ENCODE data around the gene GPLD1.

DNA sequence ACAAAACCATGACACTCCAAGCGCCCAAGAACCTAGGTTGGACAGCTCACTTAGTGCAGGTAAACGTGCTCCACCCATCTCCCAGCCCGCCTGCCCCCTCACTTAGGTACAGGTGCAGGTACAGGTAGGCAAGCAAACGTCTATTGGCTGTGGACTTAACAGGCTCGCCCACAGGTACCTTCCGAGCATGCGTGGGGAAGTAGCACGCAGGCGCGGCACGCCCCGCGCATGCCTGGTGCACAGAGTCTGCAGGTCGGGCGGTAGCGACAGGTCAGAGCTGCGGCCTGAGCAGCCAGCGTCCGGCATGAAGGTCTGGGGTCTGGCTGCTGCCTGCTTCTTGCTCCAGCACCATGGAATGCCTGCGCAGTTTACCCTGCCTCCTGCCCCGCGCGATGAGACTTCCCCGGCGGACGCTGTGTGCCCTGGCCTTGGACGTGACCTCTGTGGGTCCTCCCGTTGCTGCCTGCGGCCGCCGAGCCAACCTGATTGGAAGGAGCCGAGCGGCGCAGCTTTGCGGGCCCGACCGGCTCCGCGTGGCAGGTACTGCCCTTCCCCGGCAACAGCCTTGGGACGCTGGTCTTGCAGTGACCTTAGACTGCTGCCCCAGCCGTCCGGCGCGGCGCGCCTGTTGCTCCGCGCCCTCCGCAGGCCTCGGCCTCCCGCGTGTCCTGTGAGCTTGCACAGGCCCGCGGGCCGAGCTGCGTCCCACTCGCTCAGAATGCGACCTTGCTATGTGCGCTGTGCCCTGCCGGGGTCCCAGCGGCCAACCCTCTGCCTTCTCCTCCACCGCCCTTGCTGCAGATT lies 86.5 kb downstream of the GPLD1 start, which contains the start of gene MRS2:
- TF ChIP-seq POLR2AphosphoS5 (IDR thresholded peaks at IDR 0.05; ENCODE audit: low read depth), result peak; percentile 96
- TF ChIP-seq, protein P1, sequence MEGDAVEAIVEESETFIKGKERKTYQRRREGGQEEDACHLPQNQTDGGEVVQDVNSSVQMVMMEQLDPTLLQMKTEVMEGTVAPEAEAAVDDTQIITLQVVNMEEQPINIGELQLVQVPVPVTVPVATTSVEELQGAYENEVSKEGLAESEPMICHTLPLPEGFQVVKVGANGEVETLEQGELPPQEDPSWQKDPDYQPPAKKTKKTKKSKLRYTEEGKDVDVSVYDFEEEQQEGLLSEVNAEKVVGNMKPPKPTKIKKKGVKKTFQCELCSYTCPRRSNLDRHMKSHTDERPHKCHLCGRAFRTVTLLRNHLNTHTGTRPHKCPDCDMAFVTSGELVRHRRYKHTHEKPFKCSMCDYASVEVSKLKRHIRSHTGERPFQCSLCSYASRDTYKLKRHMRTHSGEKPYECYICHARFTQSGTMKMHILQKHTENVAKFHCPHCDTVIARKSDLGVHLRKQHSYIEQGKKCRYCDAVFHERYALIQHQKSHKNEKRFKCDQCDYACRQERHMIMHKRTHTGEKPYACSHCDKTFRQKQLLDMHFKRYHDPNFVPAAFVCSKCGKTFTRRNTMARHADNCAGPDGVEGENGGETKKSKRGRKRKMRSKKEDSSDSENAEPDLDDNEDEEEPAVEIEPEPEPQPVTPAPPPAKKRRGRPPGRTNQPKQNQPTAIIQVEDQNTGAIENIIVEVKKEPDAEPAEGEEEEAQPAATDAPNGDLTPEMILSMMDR (conservative IDR thresholded peaks at IDR 0.05; ENCODE audit: low read depth in 2 of 2), result no peak
- TF ChIP-seq EZH2 (IDR thresholded peaks at IDR 0.05; ENCODE audit: low read depth, unreplicated experiment), result no peak
- no peak for TF ChIP-seq CREB1 (CRISPR knock-in tag; IDR thresholded peaks at IDR 0.05; ENCODE audit: low read depth)
- TF ChIP-seq EZH2phosphoT487 (IDR thresholded peaks at IDR 0.05; ENCODE audit: unreplicated experiment), result no peak
- no peak for TF ChIP-seq STAT1 (IDR thresholded peaks at IDR 0.05; ENCODE audit: unreplicated experiment)
- TF ChIP-seq, protein P2, sequence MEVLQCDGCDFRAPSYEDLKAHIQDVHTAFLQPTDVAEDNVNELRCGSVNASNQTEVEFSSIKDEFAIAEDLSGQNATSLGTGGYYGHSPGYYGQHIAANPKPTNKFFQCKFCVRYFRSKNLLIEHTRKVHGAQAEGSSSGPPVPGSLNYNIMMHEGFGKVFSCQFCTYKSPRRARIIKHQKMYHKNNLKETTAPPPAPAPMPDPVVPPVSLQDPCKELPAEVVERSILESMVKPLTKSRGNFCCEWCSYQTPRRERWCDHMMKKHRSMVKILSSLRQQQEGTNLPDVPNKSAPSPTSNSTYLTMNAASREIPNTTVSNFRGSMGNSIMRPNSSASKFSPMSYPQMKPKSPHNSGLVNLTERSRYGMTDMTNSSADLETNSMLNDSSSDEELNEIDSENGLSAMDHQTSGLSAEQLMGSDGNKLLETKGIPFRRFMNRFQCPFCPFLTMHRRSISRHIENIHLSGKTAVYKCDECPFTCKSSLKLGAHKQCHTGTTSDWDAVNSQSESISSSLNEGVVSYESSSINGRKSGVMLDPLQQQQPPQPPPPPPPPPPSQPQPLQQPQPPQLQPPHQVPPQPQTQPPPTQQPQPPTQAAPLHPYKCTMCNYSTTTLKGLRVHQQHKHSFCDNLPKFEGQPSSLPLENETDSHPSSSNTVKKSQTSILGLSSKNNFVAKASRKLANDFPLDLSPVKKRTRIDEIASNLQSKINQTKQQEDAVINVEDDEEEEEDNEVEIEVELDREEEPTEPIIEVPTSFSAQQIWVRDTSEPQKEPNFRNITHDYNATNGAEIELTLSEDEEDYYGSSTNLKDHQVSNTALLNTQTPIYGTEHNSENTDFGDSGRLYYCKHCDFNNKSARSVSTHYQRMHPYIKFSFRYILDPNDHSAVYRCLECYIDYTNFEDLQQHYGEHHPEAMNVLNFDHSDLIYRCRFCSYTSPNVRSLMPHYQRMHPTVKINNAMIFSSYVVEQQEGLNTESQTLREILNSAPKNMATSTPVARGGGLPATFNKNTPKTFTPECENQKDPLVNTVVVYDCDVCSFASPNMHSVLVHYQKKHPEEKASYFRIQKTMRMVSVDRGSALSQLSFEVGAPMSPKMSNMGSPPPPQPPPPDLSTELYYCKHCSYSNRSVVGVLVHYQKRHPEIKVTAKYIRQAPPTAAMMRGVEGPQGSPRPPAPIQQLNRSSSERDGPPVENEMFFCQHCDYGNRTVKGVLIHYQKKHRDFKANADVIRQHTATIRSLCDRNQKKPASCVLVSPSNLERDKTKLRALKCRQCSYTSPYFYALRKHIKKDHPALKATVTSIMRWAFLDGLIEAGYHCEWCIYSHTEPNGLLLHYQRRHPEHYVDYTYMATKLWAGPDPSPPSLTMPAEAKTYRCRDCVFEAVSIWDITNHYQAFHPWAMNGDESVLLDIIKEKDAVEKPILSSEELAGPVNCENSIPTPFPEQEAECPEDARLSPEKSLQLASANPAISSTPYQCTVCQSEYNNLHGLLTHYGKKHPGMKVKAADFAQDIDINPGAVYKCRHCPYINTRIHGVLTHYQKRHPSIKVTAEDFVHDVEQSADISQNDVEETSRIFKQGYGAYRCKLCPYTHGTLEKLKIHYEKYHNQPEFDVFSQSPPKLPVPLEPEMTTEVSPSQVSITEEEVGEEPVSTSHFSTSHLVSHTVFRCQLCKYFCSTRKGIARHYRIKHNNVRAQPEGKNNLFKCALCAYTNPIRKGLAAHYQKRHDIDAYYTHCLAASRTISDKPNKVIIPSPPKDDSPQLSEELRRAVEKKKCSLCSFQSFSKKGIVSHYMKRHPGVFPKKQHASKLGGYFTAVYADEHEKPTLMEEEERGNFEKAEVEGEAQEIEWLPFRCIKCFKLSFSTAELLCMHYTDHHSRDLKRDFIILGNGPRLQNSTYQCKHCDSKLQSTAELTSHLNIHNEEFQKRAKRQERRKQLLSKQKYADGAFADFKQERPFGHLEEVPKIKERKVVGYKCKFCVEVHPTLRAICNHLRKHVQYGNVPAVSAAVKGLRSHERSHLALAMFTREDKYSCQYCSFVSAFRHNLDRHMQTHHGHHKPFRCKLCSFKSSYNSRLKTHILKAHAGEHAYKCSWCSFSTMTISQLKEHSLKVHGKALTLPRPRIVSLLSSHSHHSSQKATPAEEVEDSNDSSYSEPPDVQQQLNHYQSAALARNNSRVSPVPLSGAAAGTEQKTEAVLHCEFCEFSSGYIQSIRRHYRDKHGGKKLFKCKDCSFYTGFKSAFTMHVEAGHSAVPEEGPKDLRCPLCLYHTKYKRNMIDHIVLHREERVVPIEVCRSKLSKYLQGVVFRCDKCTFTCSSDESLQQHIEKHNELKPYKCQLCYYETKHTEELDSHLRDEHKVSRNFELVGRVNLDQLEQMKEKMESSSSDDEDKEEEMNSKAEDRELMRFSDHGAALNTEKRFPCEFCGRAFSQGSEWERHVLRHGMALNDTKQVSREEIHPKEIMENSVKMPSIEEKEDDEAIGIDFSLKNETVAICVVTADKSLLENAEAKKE (CRISPR knock-in tag; IDR thresholded peaks at IDR 0.05), result no peak
- TF ChIP-seq, protein P3, sequence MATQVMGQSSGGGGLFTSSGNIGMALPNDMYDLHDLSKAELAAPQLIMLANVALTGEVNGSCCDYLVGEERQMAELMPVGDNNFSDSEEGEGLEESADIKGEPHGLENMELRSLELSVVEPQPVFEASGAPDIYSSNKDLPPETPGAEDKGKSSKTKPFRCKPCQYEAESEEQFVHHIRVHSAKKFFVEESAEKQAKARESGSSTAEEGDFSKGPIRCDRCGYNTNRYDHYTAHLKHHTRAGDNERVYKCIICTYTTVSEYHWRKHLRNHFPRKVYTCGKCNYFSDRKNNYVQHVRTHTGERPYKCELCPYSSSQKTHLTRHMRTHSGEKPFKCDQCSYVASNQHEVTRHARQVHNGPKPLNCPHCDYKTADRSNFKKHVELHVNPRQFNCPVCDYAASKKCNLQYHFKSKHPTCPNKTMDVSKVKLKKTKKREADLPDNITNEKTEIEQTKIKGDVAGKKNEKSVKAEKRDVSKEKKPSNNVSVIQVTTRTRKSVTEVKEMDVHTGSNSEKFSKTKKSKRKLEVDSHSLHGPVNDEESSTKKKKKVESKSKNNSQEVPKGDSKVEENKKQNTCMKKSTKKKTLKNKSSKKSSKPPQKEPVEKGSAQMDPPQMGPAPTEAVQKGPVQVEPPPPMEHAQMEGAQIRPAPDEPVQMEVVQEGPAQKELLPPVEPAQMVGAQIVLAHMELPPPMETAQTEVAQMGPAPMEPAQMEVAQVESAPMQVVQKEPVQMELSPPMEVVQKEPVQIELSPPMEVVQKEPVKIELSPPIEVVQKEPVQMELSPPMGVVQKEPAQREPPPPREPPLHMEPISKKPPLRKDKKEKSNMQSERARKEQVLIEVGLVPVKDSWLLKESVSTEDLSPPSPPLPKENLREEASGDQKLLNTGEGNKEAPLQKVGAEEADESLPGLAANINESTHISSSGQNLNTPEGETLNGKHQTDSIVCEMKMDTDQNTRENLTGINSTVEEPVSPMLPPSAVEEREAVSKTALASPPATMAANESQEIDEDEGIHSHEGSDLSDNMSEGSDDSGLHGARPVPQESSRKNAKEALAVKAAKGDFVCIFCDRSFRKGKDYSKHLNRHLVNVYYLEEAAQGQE (IDR thresholded peaks at IDR 0.05; ENCODE audit: unreplicated experiment), result peak; percentile 47
- no peak for TF ChIP-seq JUNB (IDR thresholded peaks at IDR 0.05; ENCODE audit: unreplicated experiment)
- TF ChIP-seq, protein P4, sequence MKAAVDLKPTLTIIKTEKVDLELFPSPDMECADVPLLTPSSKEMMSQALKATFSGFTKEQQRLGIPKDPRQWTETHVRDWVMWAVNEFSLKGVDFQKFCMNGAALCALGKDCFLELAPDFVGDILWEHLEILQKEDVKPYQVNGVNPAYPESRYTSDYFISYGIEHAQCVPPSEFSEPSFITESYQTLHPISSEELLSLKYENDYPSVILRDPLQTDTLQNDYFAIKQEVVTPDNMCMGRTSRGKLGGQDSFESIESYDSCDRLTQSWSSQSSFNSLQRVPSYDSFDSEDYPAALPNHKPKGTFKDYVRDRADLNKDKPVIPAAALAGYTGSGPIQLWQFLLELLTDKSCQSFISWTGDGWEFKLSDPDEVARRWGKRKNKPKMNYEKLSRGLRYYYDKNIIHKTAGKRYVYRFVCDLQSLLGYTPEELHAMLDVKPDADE (IDR thresholded peaks at IDR 0.05), result no peak

All from GM23338 (cell line).